ENCODE data around the gene RGP1. TPM values are rescaled to one million over a fixed set of nuclear protein-coding genes. Genes with fewer than 3 reads are reported as not detected.

RGP1 gene
- total RNA-seq, 1 donor from 2014 or later: 34.6 TPM

DNA sequence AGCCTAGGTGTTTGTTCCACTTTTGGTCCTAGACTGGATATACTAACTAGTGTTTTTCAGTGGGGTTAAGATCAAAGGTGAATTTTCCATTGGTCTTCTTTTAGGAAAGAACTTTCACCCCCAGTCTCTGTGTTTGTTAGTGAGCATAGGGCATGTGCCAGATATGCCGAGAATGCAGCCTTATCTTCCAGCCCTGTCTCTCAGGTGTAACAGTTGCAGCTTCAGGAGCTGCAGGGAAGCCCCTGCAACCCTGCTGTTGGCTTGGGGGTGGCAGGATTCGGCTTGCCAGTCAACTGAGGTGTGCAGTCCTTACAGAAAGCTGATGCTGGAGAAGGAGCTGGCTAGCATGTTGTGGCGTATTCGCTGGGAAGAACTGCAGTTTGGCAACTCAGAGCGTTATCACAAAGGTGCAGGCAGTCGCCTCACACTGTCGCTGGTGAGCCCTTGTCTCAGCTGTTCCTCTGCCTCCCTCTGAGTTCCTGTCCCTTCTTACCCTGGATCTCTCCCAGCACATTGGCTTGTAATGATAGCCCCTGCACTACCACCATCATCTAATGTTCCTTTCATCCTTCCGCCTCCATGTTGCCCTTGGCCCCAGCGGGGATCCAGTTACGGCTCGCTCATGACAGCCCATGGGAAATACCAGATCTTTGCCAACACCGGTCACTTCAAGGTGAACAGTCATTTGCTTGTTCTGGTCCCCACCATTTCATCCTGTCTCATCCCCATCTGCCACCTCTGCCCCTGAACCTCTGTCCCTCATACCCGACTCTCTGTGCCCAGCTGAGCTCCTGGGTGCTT is 52.4 kb downstream of the RGP1 start:
- intact Hi-C loops (cut with DNase I): no loop called here
- peaks cover 46% of the 10 kb centered on the region for H3K36me3 ChIP-seq
- no peaks in the 10 kb centered on the region for H3K9me3 ChIP-seq
- no peak for ATAC-seq
- no peak overlapping the region for H3K4me3 ChIP-seq
- no peak for TF ChIP-seq CTCF (IDR thresholded peaks at IDR 0.05)
- no peak for DNase-seq
- no peaks in the 10 kb centered on the region for H3K4me1 ChIP-seq
- H3K27ac ChIP-seq: no peak overlapping the region
- no peaks in the 10 kb centered on the region for H3K27me3 ChIP-seq

DNA sequence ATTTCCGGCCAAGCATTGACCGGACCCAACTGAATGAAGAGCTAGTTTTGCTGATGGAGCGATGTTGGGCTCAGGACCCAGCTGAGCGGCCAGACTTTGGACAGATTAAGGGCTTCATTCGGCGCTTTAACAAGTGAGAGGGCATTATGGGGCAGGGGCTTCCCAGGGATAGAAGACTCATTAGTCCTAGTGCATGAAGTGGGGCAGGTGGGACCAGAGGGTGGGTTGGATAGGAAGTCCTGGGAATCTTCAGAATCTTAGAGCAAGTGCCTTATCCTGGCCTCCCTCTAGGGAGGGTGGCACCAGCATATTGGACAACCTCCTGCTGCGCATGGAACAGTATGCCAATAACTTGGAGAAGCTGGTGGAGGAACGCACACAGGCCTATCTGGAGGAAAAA is 57.0 kb downstream of the RGP1 start:
- intact Hi-C loops (cut with DNase I): no loop called here

More for the DNA sequence above, 57.0 kb downstream of the RGP1 start:
- H3K36me3 ChIP-seq: peaks cover 68% of the 10 kb centered on the region
- no peaks in the 10 kb centered on the region for H3K9me3 ChIP-seq
- no peak overlapping the region for H3K4me3 ChIP-seq
- ATAC-seq (no peak), DNase-seq (no peak)
- no peak for TF ChIP-seq CTCF (IDR thresholded peaks at IDR 0.05)
- no peak overlapping the region for H3K27ac ChIP-seq
- peaks cover 1% of the 10 kb centered on the region for H3K4me1 ChIP-seq
- no peaks in the 10 kb centered on the region for H3K27me3 ChIP-seq

Small RNA genes lying within 50 kb of the gene (microRNA-seq; reads per million reads assigned to microRNA genes)
- gene MIR6852 (ENCODE audit: borderline microRNAs expressed): not detected
- gene MIR6853 (ENCODE audit: borderline microRNAs expressed): not detected

Other genes starting within 250 kb of the RGP1 start
- gene TESK1, start 144.0 kb upstream of the RGP1 start, total RNA-seq: 43.9 TPM
- gene CD72, start 130.9 kb upstream of the RGP1 start, total RNA-seq: 3.0 TPM
- 2.2 TPM for gene SIT1, start 98.4 kb upstream of the RGP1 start, total RNA-seq
- 30,828 TPM for gene RMRP, start 91.3 kb upstream of the RGP1 start, total RNA-seq
- 31.1 TPM for gene CCDC107, start 91.0 kb upstream of the RGP1 start, total RNA-seq
- gene ARHGEF39, start 84.1 kb upstream of the RGP1 start, total RNA-seq: 0.38 TPM
- gene CA9, start 75.4 kb upstream of the RGP1 start, total RNA-seq: 0.55 TPM
- gene TPM2, start 59.4 kb upstream of the RGP1 start, total RNA-seq: 161 TPM
- 439 TPM for gene TLN1, start 17.1 kb upstream of the RGP1 start, total RNA-seq
- gene CREB3, start 16.6 kb upstream of the RGP1 start, total RNA-seq: 34.9 TPM
- 99.1 TPM for gene GBA2, start 59 bp upstream of the RGP1 start, total RNA-seq
- gene MSMP, start 5.0 kb downstream of the RGP1 start, total RNA-seq: not detected
- gene NPR2, start 42.3 kb downstream of the RGP1 start, total RNA-seq: 21.7 TPM
- 2.8 TPM for gene SPAG8, start 63.0 kb downstream of the RGP1 start, total RNA-seq
- gene HINT2, start 65.8 kb downstream of the RGP1 start, total RNA-seq: 37.1 TPM
- gene FAM221B, start 79.4 kb downstream of the RGP1 start, total RNA-seq: not detected
- gene TMEM8B, start 79.9 kb downstream of the RGP1 start, total RNA-seq: 13.7 TPM
- gene OR13J1, start 121.1 kb downstream of the RGP1 start, total RNA-seq: not detected
- 10.8 TPM for gene HRCT1, start 156.9 kb downstream of the RGP1 start, total RNA-seq
- 13.5 TPM for gene SPAAR, start 160.2 kb downstream of the RGP1 start, total RNA-seq
- not detected for gene OR2S2, start 208.9 kb downstream of the RGP1 start, total RNA-seq